Occipital lobe (tissue), 2 donors: ENCODE data around the gene ZNF416. TPM values are rescaled to one million over a fixed set of nuclear protein-coding genes. Genes with fewer than 3 reads are reported as not detected.
A peak's percentile ranks its signal among the peaks of the same experiment; 100 is the strongest.

Experiments used
- DNase-seq: peaks from one replicate; lab custom pipeline; 2025; lab: John Stamatoyannopoulos, UW
- total RNA-seq: library from RNA; depleted of rRNA; stranded (reverse); fragments of >200 nt; gene quantifications from one replicate; pipeline ENCODE4 v1.2.3, GENCODE V29; 2014

Gene ZNF416
- total RNA-seq = 15.1 TPM

DNA sequence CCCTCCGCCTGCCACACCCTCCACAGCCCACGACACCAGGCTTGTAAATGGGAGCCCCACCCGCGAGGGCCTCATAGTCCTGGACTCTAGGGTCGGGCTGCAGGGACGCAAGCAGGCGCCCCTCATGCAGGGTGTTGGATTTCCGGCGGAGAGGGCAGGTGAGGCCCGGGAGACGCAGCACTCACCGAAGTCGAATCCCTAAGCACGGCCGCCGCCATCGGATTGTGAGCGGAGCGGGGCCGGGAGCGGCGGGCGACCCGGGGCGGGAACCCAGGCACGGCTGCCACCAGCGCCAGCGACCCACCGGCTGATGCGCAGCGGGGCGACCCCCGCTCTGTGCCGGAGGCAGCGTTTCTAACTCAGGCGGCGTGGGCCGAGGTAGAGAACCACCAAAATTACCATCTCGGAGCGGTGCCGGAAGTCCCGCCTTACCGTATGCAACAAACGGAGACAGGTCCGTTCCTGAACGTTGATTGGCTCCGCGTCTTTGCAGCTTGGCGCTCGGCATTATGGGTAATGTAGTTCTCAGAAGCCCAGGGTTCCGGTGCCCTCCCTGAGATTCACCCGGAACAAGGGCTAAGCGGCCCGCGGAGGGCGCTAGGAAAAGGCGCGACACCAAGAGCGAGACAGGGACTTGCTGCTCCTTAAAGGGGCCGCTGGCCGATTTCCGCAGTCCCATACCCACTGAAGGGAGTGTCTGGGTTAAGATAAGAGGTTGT lies at the start of gene ZNF416:
TSS of gene ZNF416 (minus strand) at position 425 of the 719 bp plus-strand sequence. CDS start at position 218, 207 bp downstream.
- DNase-seq = peak; percentile 96

GRCh38 chr19:57623091-57623490 lies 44.4 kb upstream of the ZNF416 start:
- DNase-seq = no peak

- no peak for DNase-seq
Measured at GRCh38 chr19:57620673-57621348, 42.1 kb upstream of the ZNF416 start.

- no peak for DNase-seq
Measured at GRCh38 chr19:57615346-57615745, 36.6 kb upstream of the ZNF416 start.

DNA sequence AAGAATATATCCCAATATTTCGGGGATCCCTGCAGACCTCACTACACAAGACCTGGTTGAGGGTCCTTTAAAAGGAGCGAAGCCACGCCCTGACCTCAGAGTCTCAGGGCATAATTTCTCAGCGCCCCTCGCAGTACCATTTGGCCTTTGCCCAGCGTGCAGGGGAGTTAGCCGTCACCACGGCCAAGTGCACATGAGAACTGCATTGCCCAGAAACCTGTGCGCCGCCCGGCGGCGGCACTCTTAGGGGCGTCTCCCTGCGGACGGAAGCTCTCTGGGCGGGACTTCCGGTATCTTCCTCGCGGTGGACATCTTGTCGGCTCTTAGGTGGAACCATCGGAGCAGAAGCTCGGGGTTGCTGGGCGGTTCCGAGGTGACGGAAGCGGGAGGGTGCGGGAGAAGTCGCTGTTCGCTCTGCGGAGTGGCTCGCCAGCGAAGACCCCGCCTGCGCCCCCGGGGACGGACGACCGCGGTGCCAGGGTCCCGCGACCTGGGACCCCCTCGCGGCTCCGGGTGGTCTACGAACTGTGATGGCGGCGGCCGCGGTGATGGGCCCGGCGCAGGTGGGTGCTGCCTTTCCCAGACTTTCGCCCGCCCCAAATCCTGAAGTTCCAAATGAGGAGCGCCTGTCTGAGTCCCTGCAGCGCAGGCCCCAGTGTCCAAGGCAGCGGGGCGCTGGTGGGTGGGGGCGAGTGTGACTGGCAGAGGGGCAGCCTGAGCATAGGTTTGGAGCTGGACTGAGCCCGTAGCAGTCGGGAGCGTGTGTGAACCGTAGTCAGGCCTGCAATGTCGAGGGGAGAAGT lies 35.4 kb upstream of the ZNF416 start, which contains the start of gene ZNF134:
TSS of gene ZNF134 (plus strand) at position 302 of the 803 bp plus-strand sequence. CDS start 5,227 bp downstream, outside the sequence.
- DNase-seq = peak; percentile 85

DNA sequence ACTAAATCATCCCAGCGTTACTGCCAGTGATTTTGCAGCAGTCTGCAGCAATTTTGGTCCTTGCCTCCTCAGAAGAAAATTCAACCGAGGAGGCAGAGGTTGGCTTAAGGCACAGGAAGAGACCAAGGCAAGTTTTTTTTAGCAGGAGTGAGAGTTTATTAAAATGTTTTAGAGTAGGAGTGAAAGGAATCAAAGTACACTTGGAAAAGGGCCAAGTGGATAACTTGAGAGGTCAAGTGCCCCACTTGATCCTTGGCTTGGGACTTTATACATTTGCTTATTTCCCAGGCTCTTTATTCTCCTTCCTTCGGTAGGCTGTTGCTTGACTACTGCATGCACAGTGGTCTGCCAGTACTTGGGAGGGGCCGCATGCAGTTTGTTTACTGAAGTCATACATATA lies 32.4 kb upstream of the ZNF416 start:
- no peak for DNase-seq

DNA sequence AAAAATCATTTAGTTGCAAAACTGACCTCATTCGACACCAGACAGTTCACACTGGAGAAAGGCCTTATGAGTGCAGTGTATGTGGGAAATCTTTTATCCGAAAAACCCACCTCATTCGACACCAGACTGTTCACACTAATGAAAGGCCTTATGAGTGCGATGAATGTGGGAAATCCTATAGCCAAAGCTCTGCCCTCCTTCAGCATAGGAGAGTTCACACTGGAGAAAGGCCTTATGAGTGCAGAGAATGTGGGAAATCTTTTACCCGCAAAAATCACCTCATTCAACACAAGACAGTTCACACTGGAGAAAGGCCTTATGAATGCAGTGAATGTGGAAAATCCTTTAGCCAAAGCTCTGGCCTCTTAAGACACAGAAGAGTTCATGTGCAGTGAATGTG lies 28.2 kb upstream of the ZNF416 start:
- no peak for DNase-seq

DNA sequence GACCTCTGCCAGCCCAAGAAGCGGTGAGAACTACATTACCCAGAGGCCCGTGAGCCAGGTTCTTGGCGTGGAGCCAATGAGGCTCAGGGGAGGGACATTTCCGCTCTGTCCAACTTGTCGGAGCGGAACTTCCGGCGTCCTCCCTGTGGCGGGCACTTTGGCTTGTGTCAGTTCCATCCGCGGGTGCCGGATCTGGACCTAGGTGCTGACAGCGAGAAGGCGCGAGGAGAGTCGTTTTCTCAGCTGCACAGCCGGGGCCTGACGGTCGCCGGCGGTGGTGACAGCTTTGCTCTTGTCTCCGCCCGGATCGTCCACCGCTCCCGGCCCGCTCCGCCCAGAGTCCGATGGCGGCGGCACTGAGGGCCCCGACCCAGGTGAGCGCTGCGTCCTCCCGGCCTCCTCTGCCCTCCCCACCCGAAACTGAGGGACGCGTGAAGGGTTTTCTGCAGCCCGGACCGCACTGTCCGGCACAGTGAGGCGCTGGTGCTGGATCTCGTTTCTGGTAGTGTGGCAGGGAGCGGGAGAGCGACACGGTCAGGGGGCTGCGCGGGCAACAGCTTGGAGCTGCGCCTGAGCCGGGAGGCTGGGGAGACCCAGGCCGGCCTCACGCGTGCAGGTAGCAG lies 21.2 kb upstream of the ZNF416 start, which contains the start of gene ZNF530:
TSS of gene ZNF530 (plus strand) at position 125 of the 623 bp plus-strand sequence. CDS start 4,461 bp downstream, outside the sequence.
- peak; percentile 90 for DNase-seq

DNA sequence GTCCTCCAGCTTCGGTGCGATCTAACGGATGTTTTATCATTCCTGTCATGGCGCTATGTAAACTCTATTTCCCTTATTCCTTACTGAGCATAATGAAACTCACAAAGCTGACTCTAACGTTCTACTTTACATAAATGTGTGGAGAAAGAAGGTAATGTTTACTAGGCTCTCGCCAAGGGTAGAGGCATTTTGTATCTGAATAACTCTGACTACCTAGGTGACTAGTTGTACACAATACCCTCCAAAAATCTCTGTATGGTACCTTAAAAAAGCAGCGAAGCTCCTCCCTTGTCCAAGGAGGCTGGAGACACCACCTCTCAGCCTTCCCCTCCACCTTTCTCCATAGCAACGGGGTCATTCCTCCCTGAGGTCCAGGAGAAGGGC lies 20.7 kb upstream of the ZNF416 start:
- DNase-seq = no peak

- DNase-seq = no peak
Measured at GRCh38 chr19:57587529-57587928, 8.8 kb upstream of the ZNF416 start.

DNA sequence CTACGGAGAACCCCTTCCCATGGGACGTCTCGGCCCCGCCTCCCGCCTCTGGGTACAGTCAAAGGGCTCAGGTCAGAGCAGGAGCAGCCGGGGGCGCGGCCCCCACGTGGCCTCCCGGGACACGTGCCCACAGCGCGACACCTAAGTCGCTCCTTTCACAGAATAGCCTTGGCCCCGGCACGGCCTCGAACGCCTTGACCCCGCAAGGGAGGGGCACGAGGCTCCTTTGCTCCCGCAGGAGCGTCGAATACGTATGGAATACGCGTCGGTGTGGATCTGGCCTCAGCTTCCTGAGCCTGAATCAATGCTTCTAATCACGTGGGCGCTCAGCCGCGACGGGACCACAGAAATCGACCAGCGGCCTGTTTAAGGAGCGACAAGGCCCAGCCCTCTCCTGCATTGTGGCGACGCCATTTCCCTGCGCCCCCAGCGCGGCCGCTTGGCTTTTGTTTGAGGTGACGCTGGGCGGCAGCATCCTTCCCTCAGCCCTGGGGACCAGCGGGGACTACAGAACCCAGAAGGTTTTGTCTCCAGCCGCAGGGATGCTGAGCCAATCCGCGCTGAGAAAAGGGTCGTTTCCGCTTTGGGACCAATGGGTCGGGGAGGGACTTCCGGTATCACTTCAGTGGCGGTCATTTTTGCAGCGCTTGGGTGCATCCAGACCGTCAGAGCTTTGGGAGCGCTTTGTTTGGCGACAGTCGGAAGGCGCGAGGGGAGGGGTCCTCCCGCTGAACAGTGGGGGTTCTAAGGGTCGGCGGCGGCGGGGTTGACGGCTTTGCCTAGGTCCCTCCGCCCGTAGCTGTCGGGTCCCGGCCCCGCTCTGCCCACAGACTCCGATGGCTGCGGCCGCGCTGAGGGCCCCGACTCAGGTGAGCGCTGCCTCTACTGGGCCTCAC lies 5.1 kb upstream of the ZNF416 start, which contains the start of gene ZIK1:
TSS of gene ZIK1 (plus strand) at position 625 of the 896 bp plus-strand sequence. CDS start at position 837, 212 bp downstream.
- peak; percentile 93 for DNase-seq

- DNase-seq = no peak
Measured at GRCh38 chr19:57583104-57583520, 4.4 kb upstream of the ZNF416 start.

- no peak for DNase-seq
Measured at GRCh38 chr19:57576661-57577060, 2.0 kb downstream of the ZNF416 start.

DNA sequence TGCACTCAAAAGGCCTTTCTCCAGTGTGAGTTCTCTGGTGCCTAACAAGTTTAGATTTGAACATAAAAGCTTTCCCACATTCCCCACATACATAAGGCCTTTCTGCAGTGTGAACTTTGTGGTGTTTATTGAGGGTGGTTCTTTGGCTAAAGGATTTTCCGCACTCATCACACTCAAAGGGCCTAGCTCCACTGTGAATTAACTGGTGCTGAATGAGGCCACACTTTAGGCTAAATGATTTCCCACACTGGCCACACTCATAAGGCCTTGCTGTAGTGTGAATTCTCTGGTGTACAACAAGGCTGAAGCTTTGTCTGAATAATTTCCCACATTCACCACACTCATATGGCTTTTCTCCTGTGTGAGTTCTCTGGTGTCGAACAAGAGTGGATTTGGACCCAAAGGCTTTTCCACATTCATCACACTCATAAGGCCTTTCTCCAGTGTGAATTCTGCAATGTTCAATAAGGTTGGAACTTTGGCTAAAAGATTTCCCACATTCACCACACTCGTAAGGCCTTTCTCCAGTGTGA lies 6.2 kb downstream of the ZNF416 start:
- no peak for DNase-seq

GRCh38 chr19:57570707-57571106 lies 8.0 kb downstream of the ZNF416 start:
- DNase-seq = no peak

DNA sequence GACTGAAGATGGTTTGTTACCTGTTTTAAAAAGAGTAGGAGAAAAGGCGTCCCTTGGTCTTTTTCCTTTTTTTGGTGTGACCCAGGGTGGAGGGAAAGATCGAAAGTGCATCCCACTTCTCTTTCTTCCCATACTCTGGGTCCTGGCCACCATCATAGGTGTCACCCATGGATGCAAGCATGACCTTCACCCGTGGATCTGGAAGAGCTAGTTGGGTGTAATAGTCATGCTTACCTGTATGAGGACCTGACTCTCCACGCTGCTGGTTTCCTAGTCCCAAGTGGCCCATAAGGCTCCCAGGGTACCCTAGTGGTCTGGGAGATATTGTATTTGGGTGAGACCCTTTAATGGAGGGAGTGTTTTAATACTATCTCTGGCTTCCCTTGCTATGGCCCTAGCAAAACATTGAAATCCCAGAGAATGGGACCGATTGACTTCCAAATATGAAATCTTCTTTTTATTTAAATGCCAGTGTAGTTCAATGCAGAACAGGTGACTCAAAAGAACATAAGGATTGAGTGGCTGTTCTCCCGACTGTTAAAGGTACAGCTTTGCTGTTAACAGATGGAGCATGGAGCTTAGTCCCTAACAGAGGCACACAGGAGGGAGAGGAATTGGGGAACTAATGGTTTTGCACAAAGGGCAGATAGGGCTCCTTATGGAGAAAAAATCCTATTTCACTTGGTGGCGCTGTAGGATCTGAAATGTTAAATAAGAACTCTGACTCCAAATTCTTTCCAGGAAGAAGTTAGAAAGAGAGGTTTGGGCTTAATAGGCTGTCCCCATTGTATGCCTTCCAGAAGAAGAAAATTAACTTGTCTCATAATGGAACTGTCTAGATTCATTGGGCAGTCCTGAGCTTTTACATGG lies 12.1 kb downstream of the ZNF416 start:
- DNase-seq = no peak

- DNase-seq = no peak
Measured at GRCh38 chr19:57563547-57563946, 15.2 kb downstream of the ZNF416 start.

DNA sequence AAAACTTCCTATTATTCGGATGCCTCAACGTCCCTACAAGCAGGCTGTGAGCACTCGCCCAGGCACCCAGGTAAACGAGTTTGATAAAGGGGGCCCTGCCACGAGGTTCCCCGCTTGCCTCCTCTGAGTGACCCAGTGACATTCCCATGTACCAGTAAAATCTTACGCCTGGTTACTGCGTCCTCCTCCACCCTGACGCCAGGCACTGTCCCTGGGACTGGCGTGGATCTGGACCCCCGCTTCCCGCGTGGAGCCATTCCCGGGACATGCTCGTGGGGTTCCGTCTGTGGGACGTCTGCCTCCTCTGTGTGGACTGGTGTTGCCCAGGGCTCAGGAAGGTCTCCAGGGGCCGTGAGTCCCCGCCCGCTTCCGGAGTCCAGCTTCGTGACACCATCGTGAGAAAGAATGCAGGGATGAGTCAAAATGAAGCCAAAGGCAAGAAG lies 18.6 kb downstream of the ZNF416 start:
- DNase-seq = no peak
